B cell (primary cell): Measurements from ENCODE around the gene RUFY4.

ENCODE experiments used
- EZH2 ChIP-seq: IDR thresholded peaks from 2 replicates; pipeline ENCODE4 v1.6.1; 2012; ENCODE audit warnings: borderline replicate concordance, low read depth, mild to moderate bottlenecking, moderate library complexity, low read length; ENCODE audit not compliant: insufficient read depth, poor library complexity, severe bottlenecking
- TF ChIP-seq, protein P1 (sequence below): fragments of 200-600 bp; IDR thresholded peaks from one replicate; pipeline ENCODE4 v1.8.0; 2022; ENCODE audit warnings: antibody characterized with exemption, mild to moderate bottlenecking

DNA sequence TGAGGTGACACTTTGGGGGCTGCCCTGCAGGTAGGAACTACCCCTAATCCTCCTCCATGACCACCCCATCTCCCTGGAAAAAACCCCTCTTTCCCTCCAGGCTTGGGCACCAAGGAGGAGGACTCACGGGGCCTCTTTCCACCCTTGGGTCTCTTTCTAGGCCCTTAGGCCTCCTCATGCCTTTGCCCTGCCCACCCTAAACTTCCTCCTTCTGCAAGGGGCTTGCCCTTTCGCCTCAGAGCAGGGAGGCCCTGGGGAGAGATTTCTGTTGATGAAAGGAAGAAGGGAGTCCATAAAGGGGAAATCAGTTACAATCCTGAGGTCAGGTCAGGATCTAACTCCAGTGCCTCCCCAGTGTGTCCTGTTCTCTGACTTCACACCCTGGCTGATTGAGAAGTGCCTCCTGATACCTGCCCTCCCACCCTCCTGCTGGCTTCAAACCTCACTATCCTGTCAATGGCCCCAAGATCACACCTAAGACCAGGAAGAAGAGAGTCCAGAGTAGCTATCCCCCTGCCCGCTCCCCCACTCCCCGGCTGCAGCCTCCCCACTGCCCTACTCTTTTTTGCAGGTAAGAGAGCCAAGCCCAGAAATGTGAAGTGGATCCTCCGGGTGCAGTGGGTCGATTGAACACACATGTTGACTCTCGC lies 49.5 kb upstream of the RUFY4 start:
- TF ChIP-seq, protein P1, sequence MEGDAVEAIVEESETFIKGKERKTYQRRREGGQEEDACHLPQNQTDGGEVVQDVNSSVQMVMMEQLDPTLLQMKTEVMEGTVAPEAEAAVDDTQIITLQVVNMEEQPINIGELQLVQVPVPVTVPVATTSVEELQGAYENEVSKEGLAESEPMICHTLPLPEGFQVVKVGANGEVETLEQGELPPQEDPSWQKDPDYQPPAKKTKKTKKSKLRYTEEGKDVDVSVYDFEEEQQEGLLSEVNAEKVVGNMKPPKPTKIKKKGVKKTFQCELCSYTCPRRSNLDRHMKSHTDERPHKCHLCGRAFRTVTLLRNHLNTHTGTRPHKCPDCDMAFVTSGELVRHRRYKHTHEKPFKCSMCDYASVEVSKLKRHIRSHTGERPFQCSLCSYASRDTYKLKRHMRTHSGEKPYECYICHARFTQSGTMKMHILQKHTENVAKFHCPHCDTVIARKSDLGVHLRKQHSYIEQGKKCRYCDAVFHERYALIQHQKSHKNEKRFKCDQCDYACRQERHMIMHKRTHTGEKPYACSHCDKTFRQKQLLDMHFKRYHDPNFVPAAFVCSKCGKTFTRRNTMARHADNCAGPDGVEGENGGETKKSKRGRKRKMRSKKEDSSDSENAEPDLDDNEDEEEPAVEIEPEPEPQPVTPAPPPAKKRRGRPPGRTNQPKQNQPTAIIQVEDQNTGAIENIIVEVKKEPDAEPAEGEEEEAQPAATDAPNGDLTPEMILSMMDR: no peak
- TF ChIP-seq EZH2: no peak
